ENCODE data around the gene NTPCR.
"Not testable (repeated sequence)": the region's sequence is repeated elsewhere in the genome, so short reads cannot be mapped to it uniquely, and the experiment has no call there.

Gene NTPCR

GRCh38 chr1:232998646-232999045, 48.2 kb downstream of the NTPCR start:
- DNase-seq (ENCODE audit: low read depth in 1 of 2, low spot score in 1 of 2) = no peak
- TF ChIP-seq, protein P1, sequence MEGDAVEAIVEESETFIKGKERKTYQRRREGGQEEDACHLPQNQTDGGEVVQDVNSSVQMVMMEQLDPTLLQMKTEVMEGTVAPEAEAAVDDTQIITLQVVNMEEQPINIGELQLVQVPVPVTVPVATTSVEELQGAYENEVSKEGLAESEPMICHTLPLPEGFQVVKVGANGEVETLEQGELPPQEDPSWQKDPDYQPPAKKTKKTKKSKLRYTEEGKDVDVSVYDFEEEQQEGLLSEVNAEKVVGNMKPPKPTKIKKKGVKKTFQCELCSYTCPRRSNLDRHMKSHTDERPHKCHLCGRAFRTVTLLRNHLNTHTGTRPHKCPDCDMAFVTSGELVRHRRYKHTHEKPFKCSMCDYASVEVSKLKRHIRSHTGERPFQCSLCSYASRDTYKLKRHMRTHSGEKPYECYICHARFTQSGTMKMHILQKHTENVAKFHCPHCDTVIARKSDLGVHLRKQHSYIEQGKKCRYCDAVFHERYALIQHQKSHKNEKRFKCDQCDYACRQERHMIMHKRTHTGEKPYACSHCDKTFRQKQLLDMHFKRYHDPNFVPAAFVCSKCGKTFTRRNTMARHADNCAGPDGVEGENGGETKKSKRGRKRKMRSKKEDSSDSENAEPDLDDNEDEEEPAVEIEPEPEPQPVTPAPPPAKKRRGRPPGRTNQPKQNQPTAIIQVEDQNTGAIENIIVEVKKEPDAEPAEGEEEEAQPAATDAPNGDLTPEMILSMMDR (IDR thresholded peaks at IDR 0.05; ENCODE audit: insufficient read depth, low read length) = no peak
- TF ChIP-seq GABPA (IDR thresholded peaks at IDR 0.05; ENCODE audit: low read depth) (no peak), SPI1 (IDR thresholded peaks at IDR 0.05; ENCODE audit: borderline replicate concordance, low read depth) (no peak), POLR2AphosphoS5 (IDR thresholded peaks at IDR 0.05; ENCODE audit: low read depth) (no peak)
- TF ChIP-seq, protein P2, sequence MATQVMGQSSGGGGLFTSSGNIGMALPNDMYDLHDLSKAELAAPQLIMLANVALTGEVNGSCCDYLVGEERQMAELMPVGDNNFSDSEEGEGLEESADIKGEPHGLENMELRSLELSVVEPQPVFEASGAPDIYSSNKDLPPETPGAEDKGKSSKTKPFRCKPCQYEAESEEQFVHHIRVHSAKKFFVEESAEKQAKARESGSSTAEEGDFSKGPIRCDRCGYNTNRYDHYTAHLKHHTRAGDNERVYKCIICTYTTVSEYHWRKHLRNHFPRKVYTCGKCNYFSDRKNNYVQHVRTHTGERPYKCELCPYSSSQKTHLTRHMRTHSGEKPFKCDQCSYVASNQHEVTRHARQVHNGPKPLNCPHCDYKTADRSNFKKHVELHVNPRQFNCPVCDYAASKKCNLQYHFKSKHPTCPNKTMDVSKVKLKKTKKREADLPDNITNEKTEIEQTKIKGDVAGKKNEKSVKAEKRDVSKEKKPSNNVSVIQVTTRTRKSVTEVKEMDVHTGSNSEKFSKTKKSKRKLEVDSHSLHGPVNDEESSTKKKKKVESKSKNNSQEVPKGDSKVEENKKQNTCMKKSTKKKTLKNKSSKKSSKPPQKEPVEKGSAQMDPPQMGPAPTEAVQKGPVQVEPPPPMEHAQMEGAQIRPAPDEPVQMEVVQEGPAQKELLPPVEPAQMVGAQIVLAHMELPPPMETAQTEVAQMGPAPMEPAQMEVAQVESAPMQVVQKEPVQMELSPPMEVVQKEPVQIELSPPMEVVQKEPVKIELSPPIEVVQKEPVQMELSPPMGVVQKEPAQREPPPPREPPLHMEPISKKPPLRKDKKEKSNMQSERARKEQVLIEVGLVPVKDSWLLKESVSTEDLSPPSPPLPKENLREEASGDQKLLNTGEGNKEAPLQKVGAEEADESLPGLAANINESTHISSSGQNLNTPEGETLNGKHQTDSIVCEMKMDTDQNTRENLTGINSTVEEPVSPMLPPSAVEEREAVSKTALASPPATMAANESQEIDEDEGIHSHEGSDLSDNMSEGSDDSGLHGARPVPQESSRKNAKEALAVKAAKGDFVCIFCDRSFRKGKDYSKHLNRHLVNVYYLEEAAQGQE (IDR thresholded peaks at IDR 0.05; ENCODE audit: insufficient replicate concordance, low read depth) = no peak
- no peaks in the 10 kb centered on the region for H3K27me3 ChIP-seq (ENCODE audit: insufficient read depth, poor library complexity, severe bottlenecking)
- no peak overlapping the region for H3K4me3 ChIP-seq (replicated peaks; ENCODE audit: insufficient read depth, low read length)
- no peak overlapping the region for H3K27ac ChIP-seq (replicated peaks)

GRCh38 chr1:232999956-233000625, 49.7 kb downstream of the NTPCR start:
- TF ChIP-seq POLR2AphosphoS5 (IDR thresholded peaks at IDR 0.05; ENCODE audit: low read depth) = no peak
- TF ChIP-seq, protein P1 (IDR thresholded peaks at IDR 0.05; ENCODE audit: insufficient read depth, low read length) = no peak
- TF ChIP-seq, protein P2 (IDR thresholded peaks at IDR 0.05; ENCODE audit: insufficient replicate concordance, low read depth) = no peak
- TF ChIP-seq SPI1 (IDR thresholded peaks at IDR 0.05; ENCODE audit: borderline replicate concordance, low read depth) = no peak
- TF ChIP-seq GABPA (IDR thresholded peaks at IDR 0.05; ENCODE audit: low read depth) = no peak

DNA sequence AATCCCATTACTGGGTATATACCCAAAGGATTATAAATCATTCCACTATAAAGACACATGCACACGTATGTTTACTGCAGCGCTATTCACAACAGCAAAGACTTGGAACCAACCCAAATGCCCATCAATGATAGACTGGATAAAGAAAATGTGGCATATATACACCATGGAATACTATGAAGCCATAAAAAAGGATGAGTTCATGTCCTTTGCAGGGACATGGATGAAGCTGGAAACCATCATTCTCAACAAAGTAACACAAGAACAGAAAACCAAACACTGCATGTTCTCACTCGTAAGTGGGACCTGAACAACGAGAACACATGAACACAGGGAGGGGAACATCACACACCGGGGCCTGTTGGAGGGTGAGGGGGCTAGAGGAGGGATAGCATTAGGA, 53.2 kb downstream of the NTPCR start:
- H3K4me3 ChIP-seq (replicated peaks; ENCODE audit: insufficient read depth, low read length); DNase-seq (ENCODE audit: low read depth in 1 of 2, low spot score in 1 of 2); H3K27me3 ChIP-seq (ENCODE audit: insufficient read depth, poor library complexity, severe bottlenecking); H3K27ac ChIP-seq (replicated peaks): not testable (repeated sequence)

More at GRCh38 chr1:232999956-233000625, 49.7 kb downstream of the NTPCR start:
- Histone ChIP-seq H3K27ac (replicated peaks) (no peak overlapping the region), H3K27me3 (ENCODE audit: insufficient read depth, poor library complexity, severe bottlenecking) (no peaks in the 10 kb centered on the region), H3K4me3 (replicated peaks; ENCODE audit: insufficient read depth, low read length) (no peak overlapping the region)
- DNase-seq (ENCODE audit: low read depth in 1 of 2, low spot score in 1 of 2) = no peak

DNA sequence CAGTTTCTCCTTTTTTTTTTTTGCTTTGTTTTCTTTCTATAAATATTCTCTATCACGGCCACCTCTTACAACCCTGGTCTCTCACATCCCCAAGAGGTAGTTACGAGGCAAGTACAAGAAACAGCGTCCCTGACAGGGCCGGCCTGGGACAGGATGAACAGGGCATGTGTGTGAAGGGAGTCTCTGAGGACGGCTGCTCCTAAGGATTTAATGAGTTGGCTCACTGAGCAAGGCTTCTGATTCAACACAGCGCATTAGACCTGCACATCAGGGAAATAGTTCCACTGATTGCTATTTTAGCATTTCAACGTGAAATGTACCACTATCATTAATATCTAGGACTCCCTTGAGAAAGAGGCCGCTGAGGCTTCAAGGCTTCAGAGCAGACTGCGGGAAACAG, 54.0 kb downstream of the NTPCR start:
- Histone ChIP-seq H3K4me3 (replicated peaks; ENCODE audit: insufficient read depth, low read length) (no peak overlapping the region), H3K27me3 (ENCODE audit: insufficient read depth, poor library complexity, severe bottlenecking) (no peaks in the 10 kb centered on the region), H3K27ac (replicated peaks) (no peak overlapping the region)
- TF ChIP-seq POLR2AphosphoS5 (IDR thresholded peaks at IDR 0.05; ENCODE audit: low read depth) = no peak
- TF ChIP-seq, protein P2 (IDR thresholded peaks at IDR 0.05; ENCODE audit: insufficient replicate concordance, low read depth) = no peak
- TF ChIP-seq, protein P1 (IDR thresholded peaks at IDR 0.05; ENCODE audit: insufficient read depth, low read length) = no peak
- no peak for TF ChIP-seq SPI1 (IDR thresholded peaks at IDR 0.05; ENCODE audit: borderline replicate concordance, low read depth)
- no peak for TF ChIP-seq GABPA (IDR thresholded peaks at IDR 0.05; ENCODE audit: low read depth)
- no peak for DNase-seq (ENCODE audit: low read depth in 1 of 2, low spot score in 1 of 2)

Data from HL-60 (cell line).